ENCODE measurements around the gene GUCA2B. TPM values are rescaled to one million over a fixed set of nuclear protein-coding genes. Genes with fewer than 3 reads are reported as not detected.

GUCA2B gene
- total RNA-seq, 1 donor from 2014 or later, result not detected

DNA sequence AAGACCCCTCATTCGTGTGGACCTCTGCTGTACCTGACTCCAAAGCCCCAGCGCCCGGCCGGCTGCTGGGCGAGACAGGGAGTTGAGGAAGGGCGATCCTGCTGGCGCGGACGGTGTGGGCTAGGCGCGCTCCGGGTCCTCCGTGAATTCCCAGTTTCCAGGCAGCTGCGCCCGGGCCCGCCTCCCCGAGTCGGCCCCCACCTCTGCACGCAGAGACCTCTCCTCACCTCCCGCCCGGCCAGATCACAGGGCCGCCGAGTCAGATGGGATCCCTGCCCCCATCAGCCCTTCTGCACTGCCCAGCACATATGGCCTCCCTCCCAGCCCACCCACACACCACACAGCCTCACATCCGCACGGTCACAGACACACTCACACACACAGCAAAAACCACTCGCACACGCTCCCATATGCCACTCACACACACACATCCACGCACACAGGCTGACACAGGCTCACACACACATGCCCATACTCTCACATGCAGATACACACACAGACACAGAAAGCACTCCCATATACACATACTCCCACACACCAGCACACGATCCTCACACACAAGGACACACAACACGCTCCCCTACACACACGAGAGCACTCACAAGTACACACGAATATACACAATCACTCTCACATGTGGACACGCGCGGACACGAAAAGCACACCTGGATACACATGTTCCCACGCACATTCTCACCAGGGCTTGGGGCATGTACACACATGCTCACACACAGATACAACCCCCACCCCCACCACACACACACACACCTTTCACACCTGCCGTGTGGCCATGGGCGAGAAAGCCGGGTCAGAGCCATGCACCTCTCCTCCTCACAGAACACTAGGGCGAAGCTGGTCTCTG, 7.2 kb upstream of the GUCA2B start:
- Mint-ChIP-seq H3K4me1 (no peaks in the 10 kb centered on the region), H3K36me3 (ENCODE audit: low read depth) (no peaks in the 10 kb centered on the region), H3K9me3 (no peaks in the 10 kb centered on the region), H3K27me3 (ENCODE audit: low read depth) (peaks cover 29% of the 10 kb centered on the region), H3K4me3 (no peak overlapping the region), H3K27ac (ENCODE audit: unreplicated experiment) (no peak overlapping the region)
- no peak for DNase-seq (ENCODE audit: low read depth, low spot score)
- TF ChIP-seq CTCF (conservative IDR thresholded peaks at IDR 0.05), result no peak

DNA sequence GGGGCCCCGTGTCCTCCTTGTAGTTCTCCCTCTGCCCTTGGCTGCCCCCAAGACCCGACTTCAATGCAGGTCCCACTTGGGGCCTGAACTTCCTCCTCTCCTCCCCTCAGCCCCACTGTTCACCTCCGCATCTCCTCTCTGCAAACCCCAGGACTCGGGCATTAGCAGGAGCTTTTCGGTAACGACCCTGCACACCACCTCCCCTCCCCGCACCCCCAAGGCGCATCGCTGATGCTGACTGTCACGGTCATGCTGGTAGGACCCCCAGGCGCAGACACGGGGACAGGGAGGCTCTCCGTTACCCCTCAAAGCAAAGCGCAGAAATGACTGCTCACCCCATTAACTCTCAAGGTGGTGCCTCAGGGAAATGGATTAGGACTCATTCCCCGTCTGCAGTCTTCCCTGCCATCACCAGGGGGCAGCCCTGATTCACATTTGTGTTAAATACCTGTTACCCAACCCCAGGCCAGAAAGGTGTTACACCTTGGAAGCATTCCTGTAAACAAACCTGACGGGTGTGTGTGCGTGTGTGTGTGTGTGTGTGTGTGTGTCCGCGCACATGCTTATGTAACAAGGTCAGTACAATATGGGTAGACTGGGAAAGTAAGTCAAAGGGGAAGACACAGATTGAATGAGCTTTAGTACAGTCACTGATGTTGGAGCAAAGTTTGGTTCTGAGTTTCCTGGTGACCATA, 6.4 kb upstream of the GUCA2B start:
- Mint-ChIP-seq H3K4me3 (no peak overlapping the region), H3K36me3 (ENCODE audit: low read depth) (no peaks in the 10 kb centered on the region), H3K4me1 (no peaks in the 10 kb centered on the region), H3K27me3 (ENCODE audit: low read depth) (peaks cover 33% of the 10 kb centered on the region), H3K9me3 (no peaks in the 10 kb centered on the region), H3K27ac (ENCODE audit: unreplicated experiment) (no peak overlapping the region)
- DNase-seq (ENCODE audit: low read depth, low spot score), result peak; percentile 62
- peak; percentile 89 for TF ChIP-seq CTCF (conservative IDR thresholded peaks at IDR 0.05)

DNA sequence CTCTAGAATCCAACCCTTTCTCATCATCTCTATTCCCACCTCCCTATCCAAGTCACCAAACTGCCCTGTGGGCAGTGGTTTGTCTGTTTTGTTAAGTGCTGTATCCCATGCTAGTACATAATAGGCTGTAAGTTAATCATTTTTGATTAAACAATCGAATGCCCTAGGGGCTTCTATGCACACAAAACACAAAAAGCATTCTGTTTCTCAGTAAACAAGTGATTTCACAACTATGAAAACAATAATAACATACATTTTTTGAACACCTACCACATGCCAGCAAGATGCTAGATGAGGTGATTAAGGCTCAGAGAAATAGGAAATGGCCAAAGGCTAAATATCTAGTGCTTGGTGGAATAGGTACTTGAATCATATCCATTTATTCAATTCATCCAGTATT, 5.0 kb upstream of the GUCA2B start:
- Mint-ChIP-seq H3K4me1 (no peaks in the 10 kb centered on the region), H3K9me3 (no peaks in the 10 kb centered on the region), H3K27ac (ENCODE audit: unreplicated experiment) (no peak overlapping the region), H3K27me3 (ENCODE audit: low read depth) (peaks cover 25% of the 10 kb centered on the region), H3K4me3 (no peak overlapping the region), H3K36me3 (ENCODE audit: low read depth) (no peaks in the 10 kb centered on the region)
- no peak for DNase-seq (ENCODE audit: low read depth, low spot score)
- no peak for TF ChIP-seq CTCF (conservative IDR thresholded peaks at IDR 0.05)

DNA sequence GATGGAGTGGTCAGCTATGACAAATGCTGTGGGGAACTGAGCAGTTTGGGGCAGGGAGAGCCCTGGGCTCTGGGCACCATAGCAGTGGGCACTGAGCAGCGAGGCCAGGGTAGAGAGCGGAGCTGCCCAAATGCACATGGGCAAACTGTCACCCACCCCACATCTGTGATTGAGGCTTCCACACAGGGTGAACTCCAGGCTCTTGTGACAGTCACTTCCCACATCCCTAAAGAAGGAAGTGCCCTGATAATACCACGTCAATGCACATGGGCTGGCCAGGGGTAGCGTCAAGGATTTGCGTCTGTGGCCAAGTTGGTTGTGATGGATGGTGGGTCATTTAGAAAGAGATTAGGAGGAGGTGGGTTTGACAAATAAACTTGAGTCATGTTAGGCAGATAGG, 2.6 kb upstream of the GUCA2B start:
- H3K27ac Mint-ChIP-seq (ENCODE audit: unreplicated experiment), result no peak overlapping the region
- H3K36me3 Mint-ChIP-seq (ENCODE audit: low read depth), result no peaks in the 10 kb centered on the region
- TF ChIP-seq CTCF (conservative IDR thresholded peaks at IDR 0.05), result no peak
- DNase-seq (ENCODE audit: low read depth, low spot score), result no peak
- H3K4me1 Mint-ChIP-seq, result no peaks in the 10 kb centered on the region
- no peaks in the 10 kb centered on the region for H3K9me3 Mint-ChIP-seq
- H3K4me3 Mint-ChIP-seq, result no peak overlapping the region
- H3K27me3 Mint-ChIP-seq (ENCODE audit: low read depth), result peaks cover 21% of the 10 kb centered on the region

DNA sequence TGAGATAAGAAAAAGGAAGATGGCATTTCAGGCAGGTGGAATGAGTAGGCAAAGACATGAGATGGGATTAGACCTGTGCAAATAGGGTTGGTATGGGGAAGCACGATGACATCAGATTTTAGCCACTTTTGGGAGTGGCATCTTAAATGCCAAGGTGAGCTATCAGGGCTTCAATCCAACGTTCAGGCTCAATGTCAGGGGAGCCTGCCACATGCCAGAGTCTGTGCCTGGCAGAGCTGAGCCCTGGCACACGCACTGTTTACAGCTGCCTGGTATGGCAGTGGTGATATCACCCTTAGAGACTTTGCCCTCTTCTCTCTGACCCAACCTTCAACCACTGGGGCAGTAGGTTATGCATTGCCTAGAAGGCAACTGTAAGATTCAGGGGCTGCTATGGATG, 1.1 kb upstream of the GUCA2B start:
- H3K27me3 Mint-ChIP-seq (ENCODE audit: low read depth), result peaks cover 21% of the 10 kb centered on the region
- no peaks in the 10 kb centered on the region for H3K36me3 Mint-ChIP-seq (ENCODE audit: low read depth)
- no peak overlapping the region for H3K27ac Mint-ChIP-seq (ENCODE audit: unreplicated experiment)
- TF ChIP-seq CTCF (conservative IDR thresholded peaks at IDR 0.05), result no peak
- no peaks in the 10 kb centered on the region for H3K9me3 Mint-ChIP-seq
- no peak for DNase-seq (ENCODE audit: low read depth, low spot score)
- no peak overlapping the region for H3K4me3 Mint-ChIP-seq
- H3K4me1 Mint-ChIP-seq, result no peaks in the 10 kb centered on the region
